Measurements from ENCODE around the gene TSPAN9. TPM values are rescaled to one million over a fixed set of nuclear protein-coding genes. Genes with fewer than 3 reads are reported as not detected.

The TSPAN9 gene
- total and polyA plus RNA-seq, 9 of the 15 experiments (the other 6 are each of a cell fraction or from before 2014, with no cell fraction given) = 0.23 to 2.1 (median 0.60) TPM; not detected in 2

DNA sequence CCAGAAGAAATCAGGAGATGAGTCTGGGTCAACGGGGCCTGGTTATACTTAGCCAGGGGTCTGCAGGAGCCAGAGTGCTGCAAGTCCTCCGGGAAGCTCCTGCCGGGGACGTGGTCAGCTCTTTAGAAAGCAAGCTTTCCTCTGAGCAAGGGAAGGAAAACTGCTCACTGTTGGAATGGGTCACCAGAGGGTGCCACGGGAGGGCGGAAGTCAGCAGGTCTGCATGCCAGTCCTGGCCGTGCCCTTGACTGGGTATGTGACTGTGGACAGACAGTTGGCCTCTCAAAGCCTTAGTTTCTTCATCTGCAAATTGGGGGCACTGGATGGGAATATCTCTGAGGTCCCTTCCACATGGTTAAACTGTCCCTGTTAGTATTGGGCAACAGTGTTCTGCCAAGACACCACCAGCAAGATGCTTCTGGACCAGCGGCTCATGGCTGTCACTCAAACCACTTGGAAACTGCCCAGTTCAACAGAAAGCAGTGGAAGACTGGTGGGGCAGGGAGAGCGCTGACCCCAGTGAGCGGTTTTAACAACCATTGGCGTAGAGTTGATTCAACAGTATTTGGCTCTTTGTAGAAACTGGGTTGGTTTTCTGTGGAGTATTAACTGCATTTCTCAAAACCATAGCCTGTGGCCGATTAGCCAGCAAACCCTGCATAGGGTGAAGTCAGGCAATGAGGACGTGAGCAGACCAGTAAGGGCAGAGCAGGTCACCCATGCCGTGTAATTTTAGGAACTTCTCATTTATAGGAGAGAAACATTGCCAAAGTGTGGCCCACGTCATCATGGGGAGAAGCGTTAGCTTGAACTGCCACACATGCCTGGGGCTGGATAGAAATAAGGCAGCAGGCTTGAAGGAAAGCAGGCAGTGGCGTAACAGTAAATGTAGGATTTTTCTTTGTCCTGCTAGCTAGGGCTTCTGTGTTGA is 249.9 kb downstream of the TSPAN9 start:
- H3K4me1 ChIP-seq (replicated peaks in 1 of 2; ENCODE audit: control insufficient read depth in 2 of 2, insufficient read depth in 2 of 2, low read length in 2 of 2) = no peaks in the 10 kb centered on the region
- no peaks in the 10 kb centered on the region for H3K9me1 ChIP-seq (ENCODE audit: control insufficient read depth, insufficient read depth, low read length)
- no peak overlapping the region for H3K9ac ChIP-seq (ENCODE audit: insufficient read depth in 1 of 2, low read depth in 2 of 2, low read length in 2 of 2)
- H3K4me3 ChIP-seq = no peak overlapping the region
- ChIA-PET CTCF (ENCODE audit: low intra/inter-chr PET ratio) (no interaction called here), POLR2A (interaction anchor here (0.6 to 0.7 kb wide), 2 partner anchors 411 to 678 kb away, joined by 3 read pairs; no protein-coding TSS in a partner anchor)
- H3K27me3 ChIP-seq (ENCODE audit: control insufficient read depth in 2 of 2, insufficient read depth in 2 of 2, low read length in 2 of 2) = peaks cover 0 to 10% of the 10 kb centered on the region in 2 experiments; a peak in 1 of 5 replicates
- no peak overlapping the region for H3K4me2 ChIP-seq (ENCODE audit: insufficient read depth, low read length)
- under 1% methylated on average over 16 of the region's 17 CpGs for WGBS (ENCODE audit: insufficient coverage, low coverage, missing lambda C conversion rate)
- H4K20me1 ChIP-seq (replicated peaks; ENCODE audit: control insufficient read depth, insufficient read depth, low read length) = no peaks in the 10 kb centered on the region
- no peak overlapping the region for H3K27ac ChIP-seq (ENCODE audit: extremely low read depth, low read depth, low read length)
- H3K36me3 ChIP-seq (ENCODE audit: control insufficient read depth, insufficient read depth, low read length) = no peaks in the 10 kb centered on the region
- no peak for ATAC-seq
- DNase-seq (ENCODE audit: extremely low read depth in 1 of 4, low spot score in 3 of 4) = no peak
- no peak for FAIRE-seq
- no TSS peak for BruUV-seq (replicated peaks)
- no peaks in the 10 kb centered on the region for H3K9me3 ChIP-seq (replicated peaks; ENCODE audit: control insufficient read depth, insufficient read depth, low read depth, low read length)
- intact Hi-C loops (cut with micrococcal nuclease) = no loop called here
- in situ Hi-C loops (cut with MboI) = no loop called here
- no peaks in the 10 kb centered on the region for H3K79me2 ChIP-seq (ENCODE audit: control insufficient read depth, insufficient read depth, low read length)
- no peak overlapping the region for H2AFZ ChIP-seq (ENCODE audit: low read depth, low read length)
- TF ChIP-seq CCNT2 (IDR thresholded peaks at IDR 0.05; ENCODE audit: borderline replicate concordance, extremely low read depth, insufficient read length, low read depth, low read length) = no peak
- TF ChIP-seq KDM2B (CRISPR knock-in tag; IDR thresholded peaks at IDR 0.05) = no peak
- no peak for TF ChIP-seq MLLT1 (IDR thresholded peaks at IDR 0.05)
- no peak for TF ChIP-seq DEAF1 (CRISPR knock-in tag; IDR thresholded peaks at IDR 0.05)
- TF ChIP-seq TARDBP (IDR thresholded peaks at IDR 0.05) = no peak
- no peak for TF ChIP-seq MLX (CRISPR knock-in tag; conservative IDR thresholded peaks at IDR 0.05)
- no peak for TF ChIP-seq POLR2AphosphoS5 (IDR thresholded peaks at IDR 0.05; ENCODE audit: control insufficient read depth, insufficient read depth, low read depth, low read length)
- no peak for TF ChIP-seq SPI1 (IDR thresholded peaks at IDR 0.05; ENCODE audit: borderline replicate concordance, low read depth, low read length)
- TF ChIP-seq COPS2 (conservative IDR thresholded peaks at IDR 0.05) = no peak
- TF ChIP-seq MTA3 (IDR thresholded peaks at IDR 0.05; ENCODE audit: borderline replicate concordance) = no peak
- TF ChIP-seq NR2C2 (CRISPR knock-in tag; IDR thresholded peaks at IDR 0.05) = no peak
- no peak for TF ChIP-seq NR2C2 (tag; IDR thresholded peaks at IDR 0.05)
- TF ChIP-seq, protein P1, sequence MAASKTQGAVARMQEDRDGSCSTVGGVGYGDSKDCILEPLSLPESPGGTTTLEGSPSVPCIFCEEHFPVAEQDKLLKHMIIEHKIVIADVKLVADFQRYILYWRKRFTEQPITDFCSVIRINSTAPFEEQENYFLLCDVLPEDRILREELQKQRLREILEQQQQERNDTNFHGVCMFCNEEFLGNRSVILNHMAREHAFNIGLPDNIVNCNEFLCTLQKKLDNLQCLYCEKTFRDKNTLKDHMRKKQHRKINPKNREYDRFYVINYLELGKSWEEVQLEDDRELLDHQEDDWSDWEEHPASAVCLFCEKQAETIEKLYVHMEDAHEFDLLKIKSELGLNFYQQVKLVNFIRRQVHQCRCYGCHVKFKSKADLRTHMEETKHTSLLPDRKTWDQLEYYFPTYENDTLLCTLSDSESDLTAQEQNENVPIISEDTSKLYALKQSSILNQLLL (CRISPR knock-in tag; IDR thresholded peaks at IDR 0.05; ENCODE audit: borderline replicate concordance) = no peak
- no peak for TF ChIP-seq CBFA2T2 (conservative IDR thresholded peaks at IDR 0.05)
- TF ChIP-seq ZSCAN29 (IDR thresholded peaks at IDR 0.05) = no peak
- no peak for TF ChIP-seq SMARCE1 (IDR thresholded peaks at IDR 0.05)

Measured in K562 (cell line).